DND-41 (cell line): ENCODE results near the gene STYXL2.

ENCODE experiments used
- ATAC-seq: fragments of 200-7000 bp; cut with Tn5 transposase; 3 replicates; pipeline ENCODE4 v1.9.1; 2021; ENCODE audit warnings: low read depth; ENCODE audit not compliant: insufficient read depth
- DNase-seq: peaks from one replicate; pipeline ENCODE4 v3.0.0-alpha.2; 2020
- H2AFZ ChIP-seq: 2 replicates; pipeline ENCODE4 v1.6.0; 2012; ENCODE audit warnings: low read depth, low read length
- H3K27ac ChIP-seq: 2 replicates; pipeline ENCODE4 v1.5.1; 2012; ENCODE audit warnings: low read length, inconsistent platforms
- H3K27me3 ChIP-seq: fragments of 200-600 bp; sonication (generic); 2 replicates; pipeline ENCODE4 v1.6.0; 2012; ENCODE audit warnings: low read length, mild to moderate bottlenecking, inconsistent platforms; ENCODE audit not compliant: insufficient read depth, poor library complexity
- H3K36me3 ChIP-seq: 2 replicates; pipeline ENCODE4 v1.5.1; 2012; ENCODE audit warnings: low read length, inconsistent platforms; ENCODE audit not compliant: insufficient read depth
- H3K4me1 ChIP-seq: 2 replicates; pipeline ENCODE4 v1.5.1; 2012; ENCODE audit warnings: mild to moderate bottlenecking, low read length; ENCODE audit not compliant: insufficient read depth
- H3K4me2 ChIP-seq: 2 replicates; pipeline ENCODE4 v1.6.0; 2012; ENCODE audit warnings: mild to moderate bottlenecking, moderate library complexity, low read length, inconsistent platforms; ENCODE audit not compliant: insufficient read depth
- H3K4me3 ChIP-seq, 2 experiments: fragments of 200-600 bp in 1 of 2; shearing (Covaris generic) in 1 of 2; 2 replicates each; pipeline ENCODE4 v1.5.1; 2012 to 2016; ENCODE audit warnings: inconsistent platforms in 2 of 2, low read length in 2 of 2, mild to moderate bottlenecking in 2 of 2, low read depth in 1 of 2, moderate library complexity in 1 of 2
- H3K79me2 ChIP-seq: 2 replicates; pipeline ENCODE4 v1.6.0; 2012; ENCODE audit warnings: low read length, inconsistent platforms; ENCODE audit not compliant: insufficient read depth
- H3K9ac ChIP-seq: 2 replicates; pipeline ENCODE4 v1.6.0; 2012; ENCODE audit warnings: low read depth, mild to moderate bottlenecking, inconsistent platforms, low read length, moderate library complexity
- H3K9me3 ChIP-seq: 2 replicates; pipeline ENCODE4 v1.5.1; 2012; ENCODE audit warnings: low read length, moderate library complexity, mild to moderate bottlenecking, inconsistent platforms; ENCODE audit not compliant: insufficient read depth, severe bottlenecking
- H4K20me1 ChIP-seq: 2 replicates; pipeline ENCODE4 v1.6.0; 2012; ENCODE audit warnings: low read length; ENCODE audit not compliant: insufficient read depth
- EZH2 ChIP-seq: IDR thresholded peaks from 3 replicates; pipeline ENCODE4 v1.6.1; 2012; ENCODE audit warnings: borderline replicate concordance, low read depth, mild to moderate bottlenecking, moderate library complexity, low read length, inconsistent platforms; ENCODE audit not compliant: severe bottlenecking
- TF ChIP-seq, protein P1 (sequence below): IDR thresholded peaks from 2 replicates; pipeline ENCODE4 v1.5.1; 2012; ENCODE audit warnings: borderline replicate concordance, low read length, moderate library complexity, mild to moderate bottlenecking; ENCODE audit not compliant: poor library complexity, severe bottlenecking; ENCODE audit errors: extremely low read depth

STYXL2 gene

DNA sequence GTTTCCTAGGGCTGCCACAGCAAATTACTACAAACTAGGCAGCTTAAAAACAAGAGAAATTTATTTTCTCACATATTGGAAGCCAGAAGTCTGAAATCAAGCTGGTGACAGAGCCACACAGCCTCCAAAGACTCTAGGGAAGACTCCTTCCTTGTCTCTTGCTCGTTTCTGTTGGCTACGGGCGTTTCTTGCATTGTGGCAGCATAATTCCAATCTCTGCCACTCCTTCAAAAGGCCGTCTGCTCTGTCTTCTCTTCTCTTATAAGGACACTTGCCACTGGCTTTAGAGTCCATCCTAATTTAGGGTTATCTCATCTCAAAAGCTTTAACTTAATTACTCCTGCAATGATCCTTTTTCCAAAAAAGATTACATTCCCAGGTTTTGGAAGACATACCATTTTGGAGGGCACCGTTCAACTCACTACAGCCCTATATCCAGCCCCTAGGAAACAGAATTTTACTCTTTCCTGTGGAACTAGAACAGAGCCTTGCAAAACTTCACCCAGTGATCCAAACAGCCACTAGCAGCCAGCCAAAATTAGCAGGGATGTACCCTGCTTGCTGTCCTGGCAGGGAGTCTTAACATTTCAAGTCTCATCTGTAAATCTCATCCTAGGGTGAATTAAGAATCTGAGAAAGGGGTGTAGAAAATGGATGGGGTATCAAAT lies 9.2 kb downstream of the STYXL2 start:
- Histone ChIP-seq H3K27me3 (no peaks in the 10 kb centered on the region), H3K4me2 (no peak overlapping the region), H3K27ac (peak overlapping the region; percentile 83), H3K79me2 (no peaks in the 10 kb centered on the region), H3K36me3 (no peaks in the 10 kb centered on the region), H4K20me1 (no peaks in the 10 kb centered on the region), H3K4me3 (no peak overlapping the region), H3K9me3 (no peaks in the 10 kb centered on the region), H2AFZ (no peak overlapping the region), H3K9ac (no peak overlapping the region), H3K4me1 (peaks cover 30% of the 10 kb centered on the region)
- TF ChIP-seq EZH2 = no peak
- TF ChIP-seq, protein P1, sequence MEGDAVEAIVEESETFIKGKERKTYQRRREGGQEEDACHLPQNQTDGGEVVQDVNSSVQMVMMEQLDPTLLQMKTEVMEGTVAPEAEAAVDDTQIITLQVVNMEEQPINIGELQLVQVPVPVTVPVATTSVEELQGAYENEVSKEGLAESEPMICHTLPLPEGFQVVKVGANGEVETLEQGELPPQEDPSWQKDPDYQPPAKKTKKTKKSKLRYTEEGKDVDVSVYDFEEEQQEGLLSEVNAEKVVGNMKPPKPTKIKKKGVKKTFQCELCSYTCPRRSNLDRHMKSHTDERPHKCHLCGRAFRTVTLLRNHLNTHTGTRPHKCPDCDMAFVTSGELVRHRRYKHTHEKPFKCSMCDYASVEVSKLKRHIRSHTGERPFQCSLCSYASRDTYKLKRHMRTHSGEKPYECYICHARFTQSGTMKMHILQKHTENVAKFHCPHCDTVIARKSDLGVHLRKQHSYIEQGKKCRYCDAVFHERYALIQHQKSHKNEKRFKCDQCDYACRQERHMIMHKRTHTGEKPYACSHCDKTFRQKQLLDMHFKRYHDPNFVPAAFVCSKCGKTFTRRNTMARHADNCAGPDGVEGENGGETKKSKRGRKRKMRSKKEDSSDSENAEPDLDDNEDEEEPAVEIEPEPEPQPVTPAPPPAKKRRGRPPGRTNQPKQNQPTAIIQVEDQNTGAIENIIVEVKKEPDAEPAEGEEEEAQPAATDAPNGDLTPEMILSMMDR = no peak
- DNase-seq (no peak), ATAC-seq (no peak)

DNA sequence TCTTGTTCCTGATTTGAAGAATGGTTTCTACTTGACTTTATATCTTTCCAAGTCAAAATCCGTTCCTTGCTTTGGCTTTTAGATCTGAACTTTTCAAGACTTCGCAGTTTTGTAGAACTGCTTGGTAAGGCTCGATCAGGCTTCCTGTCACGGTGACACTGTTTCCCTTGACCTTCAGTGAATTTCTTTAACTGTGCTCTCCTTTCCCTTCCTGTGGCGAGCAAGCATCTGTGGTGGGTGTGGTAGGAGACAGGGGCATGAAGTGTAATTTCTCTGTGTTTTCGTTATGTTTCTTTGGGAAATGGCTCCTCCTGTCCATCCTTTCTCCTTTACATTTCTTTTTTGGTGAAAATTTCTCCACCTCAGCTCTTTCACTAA lies 10.4 kb downstream of the STYXL2 start:
- no peak for TF ChIP-seq EZH2
- TF ChIP-seq, protein P1 = no peak
- Histone ChIP-seq H2AFZ (peak overlapping the region; percentile 70), H3K4me2 (peak overlapping the region; percentile 46), H3K27me3 (no peaks in the 10 kb centered on the region), H4K20me1 (no peaks in the 10 kb centered on the region), H3K4me3 (0 out of 4 replicates have a peak overlapping the region, but pooled peaks of 1 of the 2 experiments have one; percentile 3), H3K27ac (peak overlapping the region; percentile 83), H3K4me1 (peaks cover 42% of the 10 kb centered on the region), H3K9me3 (no peaks in the 10 kb centered on the region), H3K79me2 (no peaks in the 10 kb centered on the region), H3K9ac (peak overlapping the region; percentile 43), H3K36me3 (no peaks in the 10 kb centered on the region)
- ATAC-seq (peak; percentile 80), DNase-seq (peak; percentile 66)

DNA sequence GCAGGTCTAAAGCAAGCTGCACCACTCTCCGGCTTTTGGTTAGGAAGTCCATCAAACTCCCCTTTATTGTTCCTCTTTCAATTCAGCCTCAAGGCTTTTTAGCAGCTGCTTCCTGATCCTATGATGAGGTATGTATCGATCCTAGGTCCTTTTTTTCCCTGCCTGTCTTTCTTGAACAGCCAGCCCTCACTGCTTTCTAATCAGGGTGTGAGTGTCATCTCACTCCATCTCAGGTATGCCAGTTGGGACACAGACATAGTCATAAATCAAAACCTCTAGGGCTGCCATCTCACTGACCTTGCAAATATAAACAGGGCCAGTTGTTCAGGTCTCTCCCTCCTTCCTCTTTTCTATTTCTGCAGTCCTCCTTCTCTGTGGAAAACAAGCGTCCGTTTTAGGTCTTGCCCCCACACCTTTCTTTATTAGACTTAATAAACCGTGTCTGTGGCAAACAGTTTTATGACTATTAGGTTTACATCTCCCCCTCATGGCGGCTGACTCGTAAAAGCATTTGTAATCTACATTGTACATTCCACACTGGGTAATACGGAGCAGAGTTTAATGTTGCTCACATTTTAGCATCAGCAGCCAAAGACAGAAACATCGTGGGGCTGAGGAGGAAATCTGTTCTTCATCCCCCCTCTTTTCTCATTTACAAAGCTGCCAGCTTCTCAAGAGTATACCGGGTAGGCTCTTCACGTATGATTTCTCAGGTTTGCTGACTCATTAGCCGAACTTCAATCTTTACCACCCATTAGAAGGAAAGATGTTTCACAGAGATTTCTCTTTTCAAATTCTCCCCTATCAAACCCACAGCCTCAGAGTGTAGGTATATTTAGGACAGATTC lies 11.6 kb downstream of the STYXL2 start:
- no peak overlapping the region; the same call in 1 of the 2 replicates for H3K4me2 ChIP-seq
- no peaks in the 10 kb centered on the region for H4K20me1 ChIP-seq
- peak overlapping the region; percentile 83 for H3K27ac ChIP-seq
- H3K4me3 ChIP-seq = no peak overlapping the region
- peaks cover 54% of the 10 kb centered on the region for H3K4me1 ChIP-seq
- H3K9ac ChIP-seq = no peak overlapping the region
- no peaks in the 10 kb centered on the region for H3K79me2 ChIP-seq
- DNase-seq (no peak), ATAC-seq (no peak)
- H3K36me3 ChIP-seq = no peaks in the 10 kb centered on the region
- no peaks in the 10 kb centered on the region for H3K9me3 ChIP-seq
- TF ChIP-seq EZH2 = no peak
- TF ChIP-seq, protein P1 = no peak
- no peak overlapping the region for H2AFZ ChIP-seq
- H3K27me3 ChIP-seq = no peaks in the 10 kb centered on the region
